ENCODE results near the gene NOS3. TPM values are rescaled to one million over a fixed set of nuclear protein-coding genes. Genes with fewer than 3 reads are reported as not detected.

NOS3 gene
- polyA plus RNA-seq, 1 of the 3 experiments (the other 2 are of a cell fraction): 0.41 TPM

DNA sequence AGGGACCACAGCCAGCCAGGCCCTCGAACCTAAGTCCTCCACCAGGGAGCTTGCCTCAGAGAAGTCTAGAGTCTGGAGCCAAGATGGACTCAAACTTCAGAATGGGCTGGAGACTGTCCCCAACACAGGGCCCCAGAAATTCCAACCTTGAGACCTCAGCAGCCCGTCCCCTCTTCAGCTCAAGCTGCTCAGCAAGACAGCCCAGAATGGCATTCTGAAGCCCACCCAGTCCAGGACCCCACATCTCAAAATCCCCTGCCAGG, 28.6 kb upstream of the NOS3 start:
- H4K20me1 ChIP-seq (ENCODE audit: insufficient read depth): no peaks in the 10 kb centered on the region
- H3K36me3 ChIP-seq (replicated peaks in 1 of 2; ENCODE audit: control insufficient read depth in 1 of 2, insufficient read depth in 2 of 2, low read length in 1 of 2): no peaks in the 10 kb centered on the region
- no peaks in the 10 kb centered on the region for H3K79me2 ChIP-seq (ENCODE audit: insufficient read depth)
- H2AFZ ChIP-seq (ENCODE audit: low read depth): no peak overlapping the region
- CTCF ChIA-PET: interaction anchor here (0.8 to 27.1 kb wide), 28 partner anchors 8 to 183 kb away, joined by 3 to 761 read pairs (median 24); partner anchors contain the start of genes ATG9B and NOS3
- H3K4me1 ChIP-seq (ENCODE audit: control insufficient read depth in 1 of 2, insufficient read depth in 2 of 2, low read depth in 1 of 2, low read length in 1 of 2): peaks cover 0 to 89% of the 10 kb centered on the region in 2 experiments; a peak in 2 of 4 replicates
- H3K9me3 ChIP-seq: no peaks in the 10 kb centered on the region
- no peak overlapping the region for H3K9ac ChIP-seq
- no peak overlapping the region for H3K4me3 ChIP-seq (ENCODE audit: low read depth in 2 of 2, low read length in 1 of 2)
- POLR2A ChIA-PET: interaction anchor here (0.9 to 5.5 kb wide), 6 partner anchors 9 to 175 kb away, joined by 3 to 41 read pairs (median 6); no protein-coding TSS in a partner anchor
- DNase-seq: no peak
- 21% methylated on average over 2 of the region's 2 CpGs for WGBS (ENCODE audit: low lambda C conversion rate)
- H3K4me2 ChIP-seq: no peak overlapping the region
- no peak for TF ChIP-seq MXI1 (IDR thresholded peaks at IDR 0.05; ENCODE audit: low read depth, low read length)
- no peak for TF ChIP-seq EP300 (IDR thresholded peaks at IDR 0.05; ENCODE audit: borderline replicate concordance in 1 of 2, low read depth in 1 of 2, low read length in 1 of 2)
- TF ChIP-seq TAF1 (IDR thresholded peaks at IDR 0.05; ENCODE audit: borderline replicate concordance, low read depth, low read length): no peak
- no peak for TF ChIP-seq TEAD4 (IDR thresholded peaks at IDR 0.05; ENCODE audit: borderline replicate concordance, insufficient read depth)
- TF ChIP-seq RXRA (IDR thresholded peaks at IDR 0.05; ENCODE audit: borderline replicate concordance, low read depth): no peak
- TF ChIP-seq, protein P1, sequence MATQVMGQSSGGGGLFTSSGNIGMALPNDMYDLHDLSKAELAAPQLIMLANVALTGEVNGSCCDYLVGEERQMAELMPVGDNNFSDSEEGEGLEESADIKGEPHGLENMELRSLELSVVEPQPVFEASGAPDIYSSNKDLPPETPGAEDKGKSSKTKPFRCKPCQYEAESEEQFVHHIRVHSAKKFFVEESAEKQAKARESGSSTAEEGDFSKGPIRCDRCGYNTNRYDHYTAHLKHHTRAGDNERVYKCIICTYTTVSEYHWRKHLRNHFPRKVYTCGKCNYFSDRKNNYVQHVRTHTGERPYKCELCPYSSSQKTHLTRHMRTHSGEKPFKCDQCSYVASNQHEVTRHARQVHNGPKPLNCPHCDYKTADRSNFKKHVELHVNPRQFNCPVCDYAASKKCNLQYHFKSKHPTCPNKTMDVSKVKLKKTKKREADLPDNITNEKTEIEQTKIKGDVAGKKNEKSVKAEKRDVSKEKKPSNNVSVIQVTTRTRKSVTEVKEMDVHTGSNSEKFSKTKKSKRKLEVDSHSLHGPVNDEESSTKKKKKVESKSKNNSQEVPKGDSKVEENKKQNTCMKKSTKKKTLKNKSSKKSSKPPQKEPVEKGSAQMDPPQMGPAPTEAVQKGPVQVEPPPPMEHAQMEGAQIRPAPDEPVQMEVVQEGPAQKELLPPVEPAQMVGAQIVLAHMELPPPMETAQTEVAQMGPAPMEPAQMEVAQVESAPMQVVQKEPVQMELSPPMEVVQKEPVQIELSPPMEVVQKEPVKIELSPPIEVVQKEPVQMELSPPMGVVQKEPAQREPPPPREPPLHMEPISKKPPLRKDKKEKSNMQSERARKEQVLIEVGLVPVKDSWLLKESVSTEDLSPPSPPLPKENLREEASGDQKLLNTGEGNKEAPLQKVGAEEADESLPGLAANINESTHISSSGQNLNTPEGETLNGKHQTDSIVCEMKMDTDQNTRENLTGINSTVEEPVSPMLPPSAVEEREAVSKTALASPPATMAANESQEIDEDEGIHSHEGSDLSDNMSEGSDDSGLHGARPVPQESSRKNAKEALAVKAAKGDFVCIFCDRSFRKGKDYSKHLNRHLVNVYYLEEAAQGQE (IDR thresholded peaks at IDR 0.05; ENCODE audit: low read depth, low read length): no peak
- no peak for TF ChIP-seq EZH2phosphoT487 (IDR thresholded peaks at IDR 0.05; ENCODE audit: borderline replicate concordance, low read depth)
- TF ChIP-seq, protein P2, sequence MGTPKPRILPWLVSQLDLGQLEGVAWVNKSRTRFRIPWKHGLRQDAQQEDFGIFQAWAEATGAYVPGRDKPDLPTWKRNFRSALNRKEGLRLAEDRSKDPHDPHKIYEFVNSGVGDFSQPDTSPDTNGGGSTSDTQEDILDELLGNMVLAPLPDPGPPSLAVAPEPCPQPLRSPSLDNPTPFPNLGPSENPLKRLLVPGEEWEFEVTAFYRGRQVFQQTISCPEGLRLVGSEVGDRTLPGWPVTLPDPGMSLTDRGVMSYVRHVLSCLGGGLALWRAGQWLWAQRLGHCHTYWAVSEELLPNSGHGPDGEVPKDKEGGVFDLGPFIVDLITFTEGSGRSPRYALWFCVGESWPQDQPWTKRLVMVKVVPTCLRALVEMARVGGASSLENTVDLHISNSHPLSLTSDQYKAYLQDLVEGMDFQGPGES (IDR thresholded peaks at IDR 0.05; ENCODE audit: low read depth, low read length): no peak
- H3K27ac ChIP-seq (ENCODE audit: low read depth in 2 of 2, low read length in 1 of 2): peak overlapping the region in 1 of 2 experiments; percentile 97; a peak in 2 of 4 replicates
- peaks cover 10% of the 10 kb centered on the region for H3K27me3 ChIP-seq (ENCODE audit: insufficient read depth)
- no peaks in the 10 kb centered on the region for H3F3A ChIP-seq (replicated peaks; ENCODE audit: insufficient read depth)
- no peaks in the 10 kb centered on the region for H3K9me2 ChIP-seq

DNA sequence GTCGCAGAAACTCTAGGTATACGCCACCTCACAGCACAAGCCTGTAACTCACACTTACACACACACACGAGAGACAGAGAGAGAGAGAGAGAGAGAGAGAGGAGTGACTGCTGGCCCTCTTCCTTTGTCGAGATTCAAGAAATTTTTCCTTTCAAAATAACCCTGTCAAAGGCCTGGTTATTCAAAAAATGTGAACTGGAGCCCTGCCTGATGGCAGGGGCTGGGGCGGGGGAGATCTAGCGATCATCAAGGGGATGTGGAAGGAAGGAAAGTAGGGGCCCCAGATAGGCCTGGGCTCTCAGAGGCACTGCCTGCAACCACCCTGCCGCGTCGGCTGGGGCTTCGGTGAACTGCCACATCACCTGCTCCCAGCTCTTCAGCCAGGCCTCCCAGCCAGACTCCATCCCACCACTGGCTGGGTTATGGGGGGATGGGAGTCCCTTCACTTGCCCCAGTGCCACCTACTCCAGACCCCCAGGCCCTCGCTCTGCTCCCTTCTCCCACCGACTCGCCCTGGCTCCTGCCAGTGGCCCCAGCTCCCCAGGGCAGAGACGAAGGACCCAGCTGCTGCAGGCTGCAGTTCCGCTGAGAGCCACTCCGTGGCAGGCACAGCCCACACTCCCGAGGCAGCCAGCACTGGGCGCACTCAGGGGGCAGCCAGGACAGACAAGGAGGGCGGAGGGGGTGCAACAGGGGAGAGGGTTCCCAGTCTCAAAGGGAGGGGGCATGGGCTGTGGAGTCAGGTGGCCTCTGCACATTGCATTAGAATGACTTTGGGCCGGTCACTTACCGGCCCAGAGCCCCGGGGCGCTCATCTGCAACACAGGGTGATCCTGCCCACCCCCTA, 28.0 kb upstream of the NOS3 start:
- H3K27ac ChIP-seq (ENCODE audit: low read depth in 2 of 2, low read length in 1 of 2): peak overlapping the region in 1 of 2 experiments; percentile 97; a peak in 2 of 4 replicates
- ChIA-PET POLR2A (interaction anchor here (0.9 to 5.5 kb wide), 9 partner anchors 8 to 175 kb away, joined by 3 to 41 read pairs (median 5); no protein-coding TSS in a partner anchor), CTCF (interaction anchor here (0.6 to 27.1 kb wide), 40 partner anchors 9 to 578 kb away, joined by 3 to 761 read pairs (median 8); partner anchors contain the start of genes ATG9B and NOS3)
- H3K4me1 ChIP-seq (ENCODE audit: control insufficient read depth in 1 of 2, insufficient read depth in 2 of 2, low read depth in 1 of 2, low read length in 1 of 2): peaks cover 0 to 89% of the 10 kb centered on the region in 2 experiments; a peak in 2 of 4 replicates
- H2AFZ ChIP-seq (ENCODE audit: low read depth): no peak overlapping the region
- no peak overlapping the region for H3K4me2 ChIP-seq
- H3K9me2 ChIP-seq: no peaks in the 10 kb centered on the region
- peak overlapping the region in 1 of 2 experiments; percentile 48; a peak in 1 of 4 replicates for H3K4me3 ChIP-seq (ENCODE audit: low read depth in 2 of 2, low read length in 1 of 2)
- H3K27me3 ChIP-seq (ENCODE audit: insufficient read depth): peaks cover 16% of the 10 kb centered on the region
- no peaks in the 10 kb centered on the region for H3K9me3 ChIP-seq
- WGBS (ENCODE audit: low lambda C conversion rate): 54% methylated on average over 22 of the region's 23 CpGs
- no peaks in the 10 kb centered on the region for H4K20me1 ChIP-seq (ENCODE audit: insufficient read depth)
- no peak overlapping the region for H3K9ac ChIP-seq
- no peaks in the 10 kb centered on the region for H3K36me3 ChIP-seq (replicated peaks in 1 of 2; ENCODE audit: control insufficient read depth in 1 of 2, insufficient read depth in 2 of 2, low read length in 1 of 2)
- H3K79me2 ChIP-seq (ENCODE audit: insufficient read depth): no peaks in the 10 kb centered on the region
- no peaks in the 10 kb centered on the region for H3F3A ChIP-seq (replicated peaks; ENCODE audit: insufficient read depth)
- peak; percentile 94 for DNase-seq
- TF ChIP-seq EP300 (IDR thresholded peaks at IDR 0.05; ENCODE audit: borderline replicate concordance in 1 of 2, low read depth in 1 of 2, low read length in 1 of 2) (peak in 1 of 2 experiments; percentile 39; a peak in 1 of 4 replicates), RFX5 (IDR thresholded peaks at IDR 0.05; ENCODE audit: low read length) (no peak), NFIC (IDR thresholded peaks at IDR 0.05; ENCODE audit: borderline replicate concordance) (no peak)
- TF ChIP-seq, protein P3, sequence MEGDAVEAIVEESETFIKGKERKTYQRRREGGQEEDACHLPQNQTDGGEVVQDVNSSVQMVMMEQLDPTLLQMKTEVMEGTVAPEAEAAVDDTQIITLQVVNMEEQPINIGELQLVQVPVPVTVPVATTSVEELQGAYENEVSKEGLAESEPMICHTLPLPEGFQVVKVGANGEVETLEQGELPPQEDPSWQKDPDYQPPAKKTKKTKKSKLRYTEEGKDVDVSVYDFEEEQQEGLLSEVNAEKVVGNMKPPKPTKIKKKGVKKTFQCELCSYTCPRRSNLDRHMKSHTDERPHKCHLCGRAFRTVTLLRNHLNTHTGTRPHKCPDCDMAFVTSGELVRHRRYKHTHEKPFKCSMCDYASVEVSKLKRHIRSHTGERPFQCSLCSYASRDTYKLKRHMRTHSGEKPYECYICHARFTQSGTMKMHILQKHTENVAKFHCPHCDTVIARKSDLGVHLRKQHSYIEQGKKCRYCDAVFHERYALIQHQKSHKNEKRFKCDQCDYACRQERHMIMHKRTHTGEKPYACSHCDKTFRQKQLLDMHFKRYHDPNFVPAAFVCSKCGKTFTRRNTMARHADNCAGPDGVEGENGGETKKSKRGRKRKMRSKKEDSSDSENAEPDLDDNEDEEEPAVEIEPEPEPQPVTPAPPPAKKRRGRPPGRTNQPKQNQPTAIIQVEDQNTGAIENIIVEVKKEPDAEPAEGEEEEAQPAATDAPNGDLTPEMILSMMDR (IDR thresholded peaks at IDR 0.05): peak; percentile 95
- TF ChIP-seq, protein P4, sequence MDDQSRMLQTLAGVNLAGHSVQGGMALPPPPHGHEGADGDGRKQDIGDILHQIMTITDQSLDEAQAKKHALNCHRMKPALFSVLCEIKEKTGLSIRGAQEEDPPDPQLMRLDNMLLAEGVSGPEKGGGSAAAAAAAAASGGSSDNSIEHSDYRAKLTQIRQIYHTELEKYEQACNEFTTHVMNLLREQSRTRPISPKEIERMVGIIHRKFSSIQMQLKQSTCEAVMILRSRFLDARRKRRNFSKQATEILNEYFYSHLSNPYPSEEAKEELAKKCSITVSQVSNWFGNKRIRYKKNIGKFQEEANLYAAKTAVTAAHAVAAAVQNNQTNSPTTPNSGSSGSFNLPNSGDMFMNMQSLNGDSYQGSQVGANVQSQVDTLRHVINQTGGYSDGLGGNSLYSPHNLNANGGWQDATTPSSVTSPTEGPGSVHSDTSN (IDR thresholded peaks at IDR 0.05): no peak
